EH (cell line): ENCODE data around the gene PRKN.

ENCODE experiments used
- DNase-seq: peaks from one replicate; pipeline ENCODE4 v3.0.0-alpha.2; 2015; ENCODE audit warnings: low read depth

Gene PRKN

GRCh38 chr6:161959072-161959471 lies 768.5 kb downstream of the PRKN start:
- no peak for DNase-seq

GRCh38 chr6:161956082-161956481 lies 771.5 kb downstream of the PRKN start:
- DNase-seq = no peak

GRCh38 chr6:161954699-161955276 lies 772.8 kb downstream of the PRKN start:
- no peak for DNase-seq

- DNase-seq = no peak
Observed at GRCh38 chr6:161954077-161954476, 773.5 kb downstream of the PRKN start.

- no peak for DNase-seq
Observed at GRCh38 chr6:161951126-161951525, 776.4 kb downstream of the PRKN start.

- no peak for DNase-seq
Observed at GRCh38 chr6:161949531-161949930, 778.0 kb downstream of the PRKN start.

- DNase-seq = no peak
Observed at GRCh38 chr6:161948462-161948861, 779.1 kb downstream of the PRKN start.

- DNase-seq = no peak
Observed at GRCh38 chr6:161947371-161947770, 780.2 kb downstream of the PRKN start.

GRCh38 chr6:161946461-161946860 lies 781.1 kb downstream of the PRKN start:
- no peak for DNase-seq

GRCh38 chr6:161943561-161943960 lies 784.0 kb downstream of the PRKN start:
- DNase-seq = no peak

- no peak for DNase-seq
Observed at GRCh38 chr6:161941565-161941964, 786.0 kb downstream of the PRKN start.

- DNase-seq = no peak
Observed at GRCh38 chr6:161940519-161940918, 787.0 kb downstream of the PRKN start.

GRCh38 chr6:161926324-161926723 lies 801.2 kb downstream of the PRKN start:
- DNase-seq = no peak

GRCh38 chr6:161924516-161925116 lies 803.0 kb downstream of the PRKN start:
- no peak for DNase-seq

- no peak for DNase-seq
Observed at GRCh38 chr6:161922631-161923119, 804.9 kb downstream of the PRKN start.

- no peak for DNase-seq
Observed at GRCh38 chr6:161921602-161922395, 805.8 kb downstream of the PRKN start.

- no peak for DNase-seq
Observed at GRCh38 chr6:161919691-161920090, 807.9 kb downstream of the PRKN start.

GRCh38 chr6:161918628-161919205 lies 808.8 kb downstream of the PRKN start:
- DNase-seq = no peak

- no peak for DNase-seq
Observed at GRCh38 chr6:161918109-161918531, 809.4 kb downstream of the PRKN start.

GRCh38 chr6:161917645-161918044 lies 809.9 kb downstream of the PRKN start:
- DNase-seq = no peak

GRCh38 chr6:161915456-161915964 lies 812.1 kb downstream of the PRKN start:
- no peak for DNase-seq

GRCh38 chr6:161908872-161909271 lies 818.7 kb downstream of the PRKN start:
- DNase-seq = no peak

GRCh38 chr6:161906571-161906970 lies 821.0 kb downstream of the PRKN start:
- DNase-seq = no peak
